Endothelial cell of umbilical vein (primary cell): ENCODE results near the gene KCNK13. TPM values are rescaled to one million over a fixed set of nuclear protein-coding genes. Genes with fewer than 3 reads are reported as not detected.

Experiments
- BruUV-seq: library from RNA; stranded (reverse); fragments of 400-500 nt; replicated peaks from 2 replicates; lab custom pipeline; 2021; lab: Mats Ljungman, UMichigan
- CTCF ChIA-PET: fragments of 300-600, 350-600 bp; sonication (Branson Sonifier 250); formaldehyde crosslinking; loops from one replicate; lab custom pipeline; 2021; ENCODE audit warnings: antibody characterized with exemption, inconsistent platforms; lab: Charles Lee
- POLR2A ChIA-PET: fragments of 300-600, 350-600 bp; sonication (Branson Sonifier 250); formaldehyde crosslinking; loops from one replicate; lab custom pipeline; 2021; ENCODE audit warnings: antibody characterized with exemption, inconsistent platforms; lab: Charles Lee
- DNase-seq: peaks from one replicate; pipeline ENCODE4 v3.0.0-alpha.2; 2011; ENCODE audit warnings: low read depth, low spot score
- FAIRE-seq: peaks from 2 replicates; lab custom pipeline; 2011; peaks lifted over from hg19 to GRCh38; lab: Jason Lieb, UNC
- H2AFZ ChIP-seq: 2 replicates; pipeline ENCODE4 v1.6.0; 2012; ENCODE audit warnings: low read depth, low read length, control low read depth, inconsistent platforms
- H3K27ac ChIP-seq: 2 replicates; pipeline ENCODE4 v1.5.1; 2011; ENCODE audit warnings: low read depth, mild to moderate bottlenecking, control low read depth, low read length, moderate library complexity; ENCODE audit not compliant: insufficient read depth
- H3K27me3 ChIP-seq, 2 experiments: 2 replicates each; pipeline versions ENCODE4 v1.6.0 to v1.6.1; 2011; ENCODE audit warnings: low read length in 2 of 2, mixed read lengths in 1 of 2; ENCODE audit not compliant: control insufficient read depth in 2 of 2, insufficient read depth in 2 of 2
- H3K36me3 ChIP-seq, 2 experiments: 2 replicates in 1 of 2; 3 replicates in 1 of 2; pipeline ENCODE4 v1.5.1; 2011; ENCODE audit warnings: low read length in 2 of 2, mild to moderate bottlenecking in 1 of 2, moderate library complexity in 1 of 2; ENCODE audit not compliant: control insufficient read depth in 2 of 2, insufficient read depth in 2 of 2; ENCODE audit errors: extremely low read depth in 1 of 2
- H3K4me1 ChIP-seq: 3 replicates; pipeline ENCODE4 v1.5.1; 2011; ENCODE audit warnings: mild to moderate bottlenecking, low read length; ENCODE audit not compliant: control insufficient read depth, insufficient read depth; ENCODE audit errors: extremely low read depth
- H3K4me2 ChIP-seq: 2 replicates; pipeline ENCODE4 v1.6.1; 2011; ENCODE audit warnings: low read length, control low read depth, mixed read lengths; ENCODE audit not compliant: insufficient read depth
- H3K4me3 ChIP-seq, 3 experiments: fragments of 200-600 bp in 1 of 3; sonication (generic), shearing (Covaris generic) in 1 of 3; replicated peaks in 1 of 3; 2 replicates each; pipeline ENCODE4 v1.5.1; 2011 to 2016; ENCODE audit warnings: control low read depth in 3 of 3, low read length in 3 of 3, mild to moderate bottlenecking in 2 of 3, inconsistent platforms in 1 of 3, low read depth in 1 of 3, moderate library complexity in 1 of 3; ENCODE audit not compliant: insufficient read depth in 1 of 3
- H3K79me2 ChIP-seq: 2 replicates; pipeline ENCODE4 v1.6.0; 2012; ENCODE audit warnings: low read length, inconsistent platforms; ENCODE audit not compliant: control insufficient read depth, insufficient read depth
- H3K9ac ChIP-seq: replicated peaks from 2 replicates; pipeline ENCODE3; 2011; ENCODE audit warnings: low read length, control low read depth; ENCODE audit not compliant: insufficient read depth; ENCODE audit errors: extremely low read depth
- H3K9me1 ChIP-seq: replicated peaks from 3 replicates; pipeline ENCODE4 v1.6.0; 2011; ENCODE audit warnings: mild to moderate bottlenecking, low read length; ENCODE audit not compliant: control insufficient read depth, insufficient read depth; ENCODE audit errors: extremely low read depth
- H3K9me3 ChIP-seq: replicated peaks from 2 replicates; pipeline ENCODE4 v1.5.1; 2012; ENCODE audit warnings: low read length, inconsistent platforms; ENCODE audit not compliant: control insufficient read depth, insufficient read depth
- H4K20me1 ChIP-seq: replicated peaks from 2 replicates; pipeline ENCODE3; 2011; ENCODE audit warnings: mild to moderate bottlenecking, low read length; ENCODE audit not compliant: control insufficient read depth, insufficient read depth; ENCODE audit errors: extremely low read depth
- CTCF ChIP-seq, 2 donors: IDR thresholded peaks; 1 replicate in 1 of 2; 2 replicates in 1 of 2; pipeline ENCODE4 v1.5.1; 2011; ENCODE audit warnings: low read length in 2 of 2, mild to moderate bottlenecking in 2 of 2, moderate library complexity in 2 of 2, control low read depth in 1 of 2, inconsistent platforms in 1 of 2, low read depth in 1 of 2; ENCODE audit not compliant: insufficient read depth in 1 of 2; ENCODE audit errors: extremely low read depth in 1 of 2
- EZH2 ChIP-seq: IDR thresholded peaks from 2 replicates; pipeline ENCODE4 v1.6.1; 2012; ENCODE audit warnings: borderline replicate concordance, low read depth, mild to moderate bottlenecking, moderate library complexity, low read length, inconsistent platforms; ENCODE audit not compliant: severe bottlenecking
- FOS ChIP-seq: IDR thresholded peaks from 2 replicates; pipeline ENCODE4 v1.6.1; 2011; ENCODE audit warnings: mild to moderate bottlenecking, low read length, moderate library complexity, borderline replicate concordance; ENCODE audit not compliant: insufficient read depth
- GATA2 ChIP-seq: IDR thresholded peaks from 2 replicates; pipeline ENCODE4 v1.7.0; 2011; ENCODE audit warnings: low read depth, mild to moderate bottlenecking, moderate library complexity, mixed read lengths, low read length; ENCODE audit not compliant: insufficient read length, insufficient read depth
- JUN ChIP-seq: IDR thresholded peaks from 2 replicates; pipeline ENCODE4 v1.6.1; 2011; ENCODE audit warnings: borderline replicate concordance, low read depth; ENCODE audit not compliant: insufficient read length, insufficient read depth
- MYC ChIP-seq: IDR thresholded peaks from one replicate; pipeline ENCODE4 v1.6.1; 2011; ENCODE audit warnings: mild to moderate bottlenecking, low read depth, low read length
- POLR2A ChIP-seq: IDR thresholded peaks from 2 replicates; pipeline ENCODE4 v1.6.1; 2012; ENCODE audit warnings: low read depth, mild to moderate bottlenecking, control low read depth, low read length
- POLR2AphosphoS5 ChIP-seq: IDR thresholded peaks from 2 replicates; pipeline ENCODE4 v1.6.1; 2012; ENCODE audit warnings: low read depth, mild to moderate bottlenecking, control low read depth, low read length, moderate library complexity; ENCODE audit not compliant: insufficient read depth
- dilution Hi-C: fragments of 300-500 bp; cut with MboI; formaldehyde crosslinking; loops from one replicate; pipeline ENCODE4 v1.15.0; 2019; ENCODE audit warnings: low sequenced_read_pairs; ENCODE audit not compliant: extremely low pct_ligation_motif_present
- intact Hi-C: fragments of 100-400 bp; cut with micrococcal nuclease; formaldehyde crosslinking; loops from one replicate; pipeline ENCODE4 v1.10.0; 2022
- polyA plus RNA-seq, 4 experiments: library from polyadenylated mRNA; depleted of rRNA in 3 of 4; stranded (reverse) in 3 of 4; unstranded in 1 of 4; fragments of >200 nt; gene quantifications; 2 replicates each; pipeline versions ENCODE4 v1.2.1 to v1.2.3, GENCODE V29; 2011 to 2012; ENCODE audit warnings: missing spikeins in 1 of 4
- total RNA-seq: library from RNA; stranded (reverse); gene quantifications from 2 replicates; pipeline ENCODE4 v1.2.3, GENCODE V29; 2021
- TF ChIP-seq, protein P1 (sequence below): IDR thresholded peaks from 2 replicates; pipeline ENCODE4 v1.6.1; 2011; ENCODE audit not compliant: insufficient read depth, insufficient read length

KCNK13 gene
- total and polyA plus RNA-seq, 2 donors (not counting 3 experiments of a cell fraction or from before 2014, with no cell fraction given) = not detected

GRCh38 chr14:90191154-90191553 lies 129.4 kb downstream of the KCNK13 start:
- TF ChIP-seq GATA2 (no peak), MYC (no peak), POLR2AphosphoS5 (no peak), POLR2A (no peak), EZH2 (no peak), FOS (no peak), JUN (no peak), CTCF (IDR thresholded peaks at IDR 0.05; ENCODE audit: extremely low read depth in 1 of 2, insufficient read depth in 1 of 2, low read depth in 1 of 2, low read length in 2 of 2) (no peak)
- TF ChIP-seq, protein P1, sequence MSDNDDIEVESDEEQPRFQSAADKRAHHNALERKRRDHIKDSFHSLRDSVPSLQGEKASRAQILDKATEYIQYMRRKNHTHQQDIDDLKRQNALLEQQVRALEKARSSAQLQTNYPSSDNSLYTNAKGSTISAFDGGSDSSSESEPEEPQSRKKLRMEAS = no peak
- Histone ChIP-seq H2AFZ (no peak overlapping the region), H3K79me2 (no peaks in the 10 kb centered on the region), H3K4me1 (no peaks in the 10 kb centered on the region), H3K9me3 (no peaks in the 10 kb centered on the region), H3K9ac (no peak overlapping the region), H3K9me1 (no peaks in the 10 kb centered on the region), H3K4me3 (no peak overlapping the region), H3K36me3 (no peaks in the 10 kb centered on the region), H4K20me1 (no peaks in the 10 kb centered on the region), H3K27ac (no peak overlapping the region), H3K4me2 (no peak overlapping the region), H3K27me3 (no peaks in the 10 kb centered on the region)
- DNase-seq (no peak), FAIRE-seq (no peak)
- intact Hi-C loops = no loop called here
- dilution Hi-C loops = no loop called here
- ChIA-PET POLR2A (no interaction called here), CTCF (no interaction called here)
- BruUV-seq = no TSS peak
